HG02588 (cell line): ENCODE measurements around the gene HMGB3.
"Not testable (repeated sequence)": the region's sequence is repeated elsewhere in the genome, so short reads cannot be mapped to it uniquely, and the experiment has no call there.

Experiments
- ATAC-seq: cut with Tn5 transposase; IDR thresholded peaks from one replicate; pipeline ENCODE4 v1.9.1; 2021; ENCODE audit warnings: mild to moderate bottlenecking, moderate library complexity; ENCODE audit not compliant: unreplicated experiment

Gene HMGB3

DNA sequence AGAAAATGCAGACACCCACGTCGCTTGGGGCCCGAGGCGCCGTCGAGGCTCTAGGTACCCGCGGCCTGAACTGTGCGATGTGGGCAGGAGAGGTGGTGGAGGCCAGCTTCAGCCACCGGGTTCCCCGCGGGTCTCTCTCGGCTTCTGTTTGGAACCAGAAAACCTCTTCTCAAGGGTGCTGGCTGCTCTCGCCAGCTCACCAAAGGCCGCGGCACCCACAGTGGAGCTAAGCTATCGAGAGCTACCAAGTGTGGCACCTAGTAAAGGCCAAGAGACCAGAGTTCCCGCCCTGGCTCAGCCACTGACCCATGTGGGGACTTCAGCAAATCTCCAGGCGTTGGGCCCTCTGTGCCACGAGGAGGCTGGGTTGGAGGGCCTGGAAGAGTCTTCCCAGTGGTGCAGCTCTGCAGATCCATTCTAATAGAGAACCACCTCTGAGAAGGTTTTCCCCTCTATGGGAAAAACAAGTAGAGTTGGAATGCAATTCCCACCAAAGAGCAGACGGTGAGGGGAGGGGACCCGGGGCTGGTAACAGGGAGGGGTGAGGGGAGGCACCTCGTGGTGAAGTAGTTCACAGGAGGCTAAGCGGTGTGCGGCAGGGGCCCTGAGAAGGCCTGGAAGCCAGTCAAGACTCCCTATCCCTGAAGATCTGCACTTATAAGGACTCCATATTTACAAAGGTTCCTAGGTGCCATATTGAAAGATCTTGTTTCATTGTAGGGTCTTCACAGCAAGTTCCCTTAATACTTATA, 5.5 kb upstream of the HMGB3 start:
- no peak for ATAC-seq

DNA sequence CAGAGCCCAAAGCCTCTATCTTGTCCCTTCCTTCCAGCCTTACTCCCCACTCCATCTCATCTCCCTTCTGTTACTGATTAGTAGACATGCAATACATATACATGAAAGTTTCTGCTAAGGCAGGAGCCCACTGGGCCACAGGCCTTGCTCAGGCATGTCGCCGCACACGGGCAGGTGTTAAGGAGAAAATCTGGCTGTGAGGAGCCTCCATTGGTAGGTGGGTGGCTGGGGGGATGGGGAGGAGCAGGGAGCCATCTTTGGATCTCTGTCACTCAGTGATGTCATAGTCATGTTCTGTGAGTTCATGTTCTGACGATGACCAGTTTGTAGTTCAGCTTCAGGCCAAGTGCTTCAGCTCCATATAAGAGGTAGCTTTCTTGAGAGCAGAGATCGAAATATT, 2.9 kb upstream of the HMGB3 start:
- ATAC-seq: no peak

DNA sequence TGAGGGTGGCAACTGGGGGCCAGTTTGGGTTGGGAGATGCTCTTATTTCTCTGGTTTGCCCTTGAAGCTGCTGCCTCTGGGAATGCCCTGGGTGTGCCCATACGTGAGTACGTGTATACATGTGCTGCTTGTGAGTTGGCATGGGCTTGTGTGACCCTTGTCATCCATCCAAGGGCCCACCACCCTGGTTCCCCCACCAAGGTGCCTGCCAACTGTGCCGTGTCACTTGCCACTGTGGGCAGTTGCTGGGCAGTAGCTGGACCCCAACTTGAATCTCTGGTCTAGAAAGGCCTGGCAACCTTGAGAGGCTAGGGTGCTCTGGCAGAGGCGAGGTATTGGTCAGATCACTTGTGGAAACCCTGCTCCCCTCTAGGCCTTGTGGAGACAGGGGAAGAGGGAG, 2.4 kb upstream of the HMGB3 start:
- ATAC-seq: no peak

DNA sequence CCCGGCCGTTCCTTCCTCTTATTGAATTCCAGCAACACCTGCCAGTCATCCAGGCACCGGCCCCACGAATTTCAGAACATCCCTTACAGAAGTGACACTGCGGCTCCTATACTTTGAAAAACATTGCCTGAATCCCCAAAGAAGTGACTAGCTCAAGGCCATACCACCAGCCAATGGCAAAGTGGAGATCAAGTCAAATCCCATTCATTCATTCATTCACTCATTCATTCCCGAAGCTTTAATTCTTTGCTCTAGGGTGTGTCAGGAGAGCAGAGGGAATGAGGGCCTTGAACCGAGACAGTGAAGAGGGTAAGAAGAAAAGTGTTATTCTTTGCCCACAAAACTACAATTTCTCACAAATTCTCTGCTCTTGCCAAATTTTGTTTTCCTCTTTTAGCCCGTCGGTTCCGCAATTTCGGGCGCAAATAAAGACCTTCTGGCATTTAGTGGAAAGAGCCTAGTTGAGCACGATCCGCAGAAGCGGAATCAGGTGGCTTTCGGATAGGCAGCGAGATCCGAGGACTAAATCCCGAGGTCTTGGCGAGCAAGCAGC, 824 bp upstream of the HMGB3 start:
- ATAC-seq: no peak

DNA sequence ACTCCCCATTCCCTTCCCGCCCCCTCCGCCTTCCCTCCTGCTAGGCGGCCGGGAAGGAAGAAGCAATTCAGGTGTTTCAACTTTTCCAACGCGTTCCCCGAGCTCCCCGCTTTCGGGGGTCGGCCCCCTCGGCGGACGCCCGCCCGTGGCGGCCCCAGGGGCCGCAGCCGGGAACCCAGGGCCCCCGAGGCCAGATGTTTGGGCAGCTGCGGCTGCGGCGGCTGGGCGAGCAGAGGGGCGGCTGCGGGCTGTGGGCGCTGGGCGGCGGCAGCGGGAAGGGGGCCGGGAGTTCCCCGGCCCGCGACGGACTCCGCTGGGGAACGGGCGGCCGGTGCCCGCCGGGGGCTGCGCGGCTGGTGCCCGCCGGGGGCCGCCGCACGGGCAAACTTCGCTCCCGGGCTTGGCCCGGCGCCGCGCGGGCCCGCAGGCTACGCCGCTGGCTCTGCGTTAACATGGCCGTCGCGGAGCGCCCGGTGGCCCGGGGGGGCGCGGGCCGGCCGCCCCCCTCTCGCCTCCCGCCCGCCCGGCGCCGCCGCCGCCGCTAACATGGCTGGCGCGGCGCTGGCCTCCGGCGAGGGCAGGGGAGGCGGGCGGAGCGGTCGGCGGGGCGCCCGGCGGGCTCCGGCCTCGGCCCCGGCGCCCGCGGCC, 510 bp downstream of the HMGB3 start:
- peak; percentile 22 for ATAC-seq

DNA sequence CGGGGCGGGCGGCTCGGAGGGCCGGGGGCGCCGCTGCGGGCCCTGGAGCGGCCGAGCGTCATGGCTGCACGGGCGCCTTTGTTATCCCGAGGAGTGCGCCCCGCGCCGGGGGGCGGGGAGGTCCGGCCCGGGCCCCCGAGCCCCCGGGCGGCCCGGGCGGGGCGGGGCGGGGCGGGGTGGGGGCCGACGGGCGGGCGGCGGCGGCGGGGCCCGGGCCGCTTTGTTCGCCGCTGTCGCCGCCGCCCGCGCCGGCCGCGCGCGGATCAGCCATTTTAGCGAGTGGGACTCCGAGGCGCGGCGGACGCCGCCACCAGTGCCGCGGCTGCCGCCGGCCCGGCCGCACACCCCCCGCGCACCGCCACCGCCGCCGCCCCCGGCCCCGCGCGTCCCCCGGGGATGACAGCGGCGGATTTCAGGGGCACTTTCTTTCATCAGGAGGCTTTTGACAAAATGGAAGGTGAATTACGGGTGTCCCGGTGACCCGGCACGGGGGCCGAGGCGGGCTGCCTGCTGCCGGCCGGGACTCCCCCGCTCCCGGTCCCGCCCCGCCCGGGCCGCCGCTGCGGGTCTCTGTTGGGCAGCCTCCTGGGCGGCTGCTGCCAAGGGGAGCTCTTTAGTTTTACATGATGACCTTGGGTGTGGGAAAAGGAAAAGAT, 1.2 kb downstream of the HMGB3 start:
- ATAC-seq: peak; percentile 11

DNA sequence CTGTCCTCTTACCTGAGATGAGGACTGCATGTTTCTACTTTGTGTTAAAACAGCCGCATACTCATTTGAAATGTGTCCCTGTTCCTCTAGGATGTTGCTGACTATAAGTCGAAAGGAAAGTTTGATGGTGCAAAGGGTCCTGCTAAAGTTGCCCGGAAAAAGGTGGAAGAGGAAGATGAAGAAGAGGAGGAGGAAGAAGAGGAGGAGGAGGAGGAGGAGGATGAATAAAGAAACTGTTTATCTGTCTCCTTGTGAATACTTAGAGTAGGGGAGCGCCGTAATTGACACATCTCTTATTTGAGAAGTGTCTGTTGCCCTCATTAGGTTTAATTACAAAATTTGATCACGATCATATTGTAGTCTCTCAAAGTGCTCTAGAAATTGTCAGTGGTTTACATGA, 4.6 kb downstream of the HMGB3 start:
- ATAC-seq: not testable (repeated sequence)

DNA sequence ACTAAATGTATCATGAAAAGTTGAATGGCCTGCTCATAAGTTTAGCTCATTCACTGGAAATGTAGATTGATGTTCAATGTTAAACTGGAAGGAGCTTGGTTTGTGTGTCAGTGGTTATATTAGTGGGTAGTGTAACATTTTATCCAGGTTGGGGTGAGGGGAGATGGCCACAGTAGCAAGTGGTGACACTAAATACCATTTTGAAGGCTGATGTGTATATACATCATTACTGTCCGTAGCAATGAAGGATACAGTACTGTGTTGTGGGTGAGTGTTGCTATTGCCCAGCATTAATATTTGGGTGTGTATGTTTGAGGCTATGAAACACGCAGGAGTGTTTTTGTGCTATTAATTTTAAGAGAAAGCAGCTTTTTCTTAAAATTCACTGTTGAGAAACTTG, 6.3 kb downstream of the HMGB3 start:
- no peak for ATAC-seq

DNA sequence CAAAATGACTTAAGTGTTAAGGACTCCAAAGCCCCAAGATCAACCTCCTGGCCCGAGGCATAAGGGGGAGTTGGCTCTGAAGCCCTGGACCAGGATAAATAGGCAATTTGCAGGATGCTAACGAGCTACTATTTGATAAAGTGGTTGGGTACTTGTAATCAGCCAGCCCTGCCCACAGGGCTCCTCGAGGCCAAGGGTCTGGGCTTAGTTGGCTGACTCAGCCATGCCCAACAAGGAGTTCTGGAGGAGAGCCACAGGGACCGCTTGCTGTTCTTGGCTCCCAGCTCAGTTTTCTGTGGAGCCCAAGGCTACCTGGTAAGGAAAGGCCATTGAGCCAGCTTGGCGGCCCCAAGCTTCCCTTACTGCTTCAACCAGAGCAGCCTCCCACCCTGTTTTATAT, 7.8 kb downstream of the HMGB3 start:
- ATAC-seq: no peak

DNA sequence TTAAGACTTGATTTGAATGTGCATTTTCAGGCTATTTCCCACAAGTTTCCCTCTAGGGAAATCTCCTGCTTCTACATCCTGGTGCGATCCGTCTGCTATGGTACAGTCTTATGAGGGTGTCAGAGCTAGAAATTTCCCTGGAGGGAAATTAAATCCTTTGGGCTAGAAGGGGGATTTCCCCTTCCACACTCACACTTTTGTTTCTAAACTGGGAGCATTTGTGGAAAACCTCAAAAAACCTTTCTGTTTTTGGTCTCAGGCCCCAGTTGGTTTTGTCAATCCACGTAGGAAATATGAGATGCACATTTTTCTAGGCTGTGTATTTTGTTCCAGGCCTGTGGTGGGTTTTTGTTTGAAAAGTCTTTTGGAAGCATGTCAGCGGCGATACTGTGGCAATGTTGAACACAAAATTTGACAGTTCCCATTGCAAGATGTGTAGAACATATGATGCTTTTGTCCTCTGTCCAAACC, 17.8 kb downstream of the HMGB3 start:
- ATAC-seq: no peak

DNA sequence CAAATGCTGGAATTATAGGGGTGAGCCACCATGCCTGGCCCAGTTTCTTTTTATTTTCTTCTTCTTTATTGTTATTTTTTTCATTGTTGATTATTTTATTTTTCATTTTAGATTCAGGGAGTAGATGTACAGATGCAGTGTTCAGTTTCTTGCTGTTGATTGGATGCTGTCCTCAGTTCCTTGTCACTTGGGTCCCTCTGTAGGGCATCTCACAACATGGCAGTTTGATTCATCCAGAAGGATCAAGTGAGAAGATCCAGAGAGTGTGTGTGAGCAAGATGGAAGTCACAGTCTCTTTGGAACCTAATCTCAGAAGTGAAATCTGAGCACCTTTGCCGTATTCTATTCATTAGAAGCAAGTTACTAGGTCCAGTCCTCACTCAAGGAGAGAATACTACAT, 20.9 kb downstream of the HMGB3 start:
- ATAC-seq: no peak

DNA sequence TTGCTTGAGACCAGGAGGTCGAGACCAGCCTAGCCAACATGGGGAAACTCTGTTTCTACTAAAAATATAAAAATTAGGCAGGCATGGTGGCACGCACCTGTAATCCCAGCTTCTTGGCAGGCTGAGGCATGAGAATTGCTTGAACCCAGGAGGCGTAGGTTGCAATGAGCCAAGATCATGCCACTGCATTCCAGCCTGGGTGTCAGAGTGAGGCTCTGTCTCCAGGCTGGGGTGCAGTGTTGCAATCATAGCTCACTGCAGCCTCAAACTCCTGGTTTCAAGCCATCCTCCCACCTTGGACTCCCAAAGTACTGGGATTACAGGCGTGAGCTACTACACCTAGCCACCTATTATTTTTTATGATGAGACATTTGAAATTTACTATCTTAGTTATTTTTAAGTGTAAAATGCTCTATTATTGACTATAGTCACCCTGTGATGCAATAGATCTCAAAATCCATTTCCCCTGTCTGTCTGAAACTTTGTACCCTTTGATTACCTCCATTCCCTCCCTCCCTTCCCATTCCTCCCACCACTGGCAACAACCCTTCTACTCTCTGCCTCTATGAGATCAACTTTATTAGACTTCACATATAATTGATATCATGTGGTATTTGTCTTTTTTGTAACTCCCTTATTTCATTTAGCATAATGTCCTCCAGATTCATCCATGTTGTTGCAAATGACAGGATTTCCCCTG, 23.4 kb downstream of the HMGB3 start:
- ATAC-seq: no peak

DNA sequence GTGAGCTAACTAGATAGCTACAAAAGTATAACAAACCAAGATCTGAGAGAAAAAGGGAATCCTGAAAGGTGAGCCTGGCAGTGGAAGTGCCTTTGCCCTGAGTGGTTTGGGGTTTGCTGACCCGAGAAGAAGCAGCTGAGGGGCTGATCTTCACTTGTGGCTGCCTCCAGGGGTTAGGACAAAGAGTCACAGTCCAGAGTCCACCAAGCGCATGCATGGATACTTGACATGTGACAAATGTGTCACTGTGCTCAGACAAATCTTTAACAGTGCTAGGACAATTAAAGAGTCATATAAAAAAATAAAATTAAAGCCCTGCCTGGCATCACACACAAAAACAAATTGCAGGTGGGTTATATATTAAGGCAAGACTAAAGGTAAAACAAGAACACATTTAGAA, 26.4 kb downstream of the HMGB3 start:
- ATAC-seq: no peak

DNA sequence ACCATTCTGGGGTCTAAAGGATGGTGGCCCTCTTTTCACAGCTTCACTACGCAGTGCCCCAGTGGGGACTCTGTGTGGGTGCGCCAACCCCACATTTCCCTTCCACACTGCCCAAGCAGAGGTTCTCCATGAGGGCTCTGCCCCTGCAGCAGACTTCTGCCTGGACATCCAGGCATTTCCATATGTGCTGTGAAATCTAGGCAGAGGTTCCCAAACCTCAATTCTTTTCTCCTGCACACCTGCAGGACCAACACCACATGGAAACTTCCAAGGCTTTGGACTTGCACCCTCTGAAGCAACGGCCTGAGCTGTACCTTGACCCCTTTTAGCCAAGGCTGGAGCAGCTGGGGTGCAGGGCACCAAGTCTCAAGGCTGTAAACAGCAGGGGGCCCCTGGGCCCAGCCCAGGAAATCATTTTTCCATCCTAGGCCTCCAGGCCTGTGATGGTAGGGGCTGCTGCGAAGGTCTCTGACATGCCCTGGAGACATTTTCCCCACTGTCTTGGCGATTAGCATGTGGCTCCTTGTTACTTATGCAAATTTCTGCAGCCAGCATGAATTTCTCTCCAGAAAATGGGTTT, 30.1 kb downstream of the HMGB3 start:
- ATAC-seq: no peak

DNA sequence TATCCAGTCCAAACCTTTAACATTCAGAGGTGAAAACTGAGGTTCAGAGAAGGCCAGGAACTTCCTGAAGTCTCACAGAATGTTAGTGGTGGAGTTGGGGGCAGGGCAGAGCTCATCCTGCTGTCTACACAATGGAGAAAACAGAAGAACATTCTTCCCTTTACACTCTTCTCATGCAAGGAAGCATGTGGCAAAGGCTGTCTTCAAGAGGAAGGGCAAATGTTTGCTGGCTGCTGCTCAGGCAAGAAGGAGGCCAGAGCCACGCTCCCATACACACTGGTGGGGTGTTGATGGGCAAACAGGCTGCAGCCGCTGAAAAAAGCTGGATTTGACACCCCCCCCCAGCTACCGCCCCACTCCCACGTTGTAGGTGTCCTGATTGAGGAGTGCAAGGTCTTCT, 32.5 kb downstream of the HMGB3 start:
- ATAC-seq: no peak

DNA sequence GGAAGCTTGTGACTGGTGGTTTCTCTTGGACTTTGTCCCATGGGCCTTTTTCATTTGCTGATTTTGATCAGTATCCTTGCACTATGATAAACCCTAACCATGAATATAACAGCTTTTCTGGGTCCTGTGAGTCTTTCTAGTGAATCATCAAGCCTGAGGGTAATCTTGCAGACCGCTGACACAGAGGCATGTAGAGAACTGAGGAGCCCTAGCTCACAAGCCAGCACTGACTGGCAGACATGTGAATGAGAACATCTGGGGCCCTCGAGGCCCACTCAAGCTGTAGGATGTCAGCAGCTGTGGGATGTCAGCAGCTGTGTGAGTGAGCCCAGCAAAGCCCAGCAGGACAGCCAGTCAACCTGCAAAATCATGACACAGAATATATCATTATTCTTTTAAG, 36.7 kb downstream of the HMGB3 start:
- no peak for ATAC-seq

DNA sequence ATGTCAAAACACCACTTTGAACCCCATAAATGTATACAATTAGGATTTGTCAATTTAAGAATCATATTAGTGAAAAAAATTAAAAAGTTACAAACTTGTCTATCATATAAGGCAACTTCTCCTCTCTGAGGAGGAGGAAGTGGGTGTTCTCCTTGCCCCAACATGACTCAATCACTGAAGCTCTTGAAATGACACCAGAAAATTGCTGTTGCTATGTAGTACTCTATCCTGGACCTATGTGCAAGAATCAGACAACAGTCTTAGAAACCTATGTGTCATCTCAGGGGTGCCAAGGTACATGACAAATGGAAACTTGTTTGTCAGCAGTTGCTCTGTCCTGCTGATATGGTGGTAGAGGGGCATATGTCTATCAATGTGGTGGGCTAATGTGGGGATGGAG, 47.7 kb downstream of the HMGB3 start:
- ATAC-seq: no peak

DNA sequence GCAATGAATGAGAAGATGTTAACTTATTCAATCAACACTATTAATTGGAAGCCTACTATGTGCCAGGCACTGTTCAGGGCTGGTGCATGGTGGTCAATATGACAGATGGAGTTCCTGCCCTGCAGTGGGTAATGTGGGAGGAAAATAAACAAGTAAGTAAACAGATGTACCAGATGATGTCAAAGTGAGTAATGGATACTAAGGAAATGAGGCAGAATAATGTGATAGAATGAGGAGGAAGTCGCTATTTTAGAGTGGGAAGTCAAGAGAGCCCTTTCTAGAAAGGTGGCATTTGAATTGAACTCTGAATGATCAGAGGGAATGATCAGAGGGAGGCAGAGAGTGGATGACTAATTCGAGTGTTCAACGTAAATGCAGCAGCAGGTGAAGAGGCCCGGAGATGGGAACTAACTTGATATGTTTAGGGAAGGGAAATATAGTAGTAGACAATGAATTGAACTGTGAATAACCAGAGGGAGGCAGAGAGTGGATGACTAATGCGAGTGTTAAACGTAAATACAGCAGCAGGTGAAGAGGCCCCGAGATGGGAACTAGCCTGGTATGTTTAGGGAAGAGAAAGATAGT, 48.3 kb downstream of the HMGB3 start:
- ATAC-seq: no peak

DNA sequence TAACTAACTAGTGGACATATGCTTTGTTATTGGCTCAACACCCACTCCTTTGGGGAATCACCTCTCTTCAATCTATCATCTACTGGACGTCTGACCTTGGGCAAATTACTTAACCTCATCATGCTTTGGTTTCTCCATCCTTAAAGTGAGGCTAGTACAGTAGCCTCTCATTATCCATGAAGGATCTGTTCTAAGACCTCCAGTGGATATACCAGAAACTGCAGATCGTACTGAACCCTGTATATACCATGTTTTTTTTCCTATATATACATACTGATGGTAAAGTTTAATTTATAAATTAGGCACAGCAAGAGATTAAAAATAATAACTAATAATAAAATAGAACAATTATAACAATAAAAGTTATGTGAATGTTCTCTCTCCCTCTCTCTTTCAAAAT, 56.2 kb downstream of the HMGB3 start:
- ATAC-seq: no peak
